ENCODE results near the gene GPR137. TPM values are rescaled to one million over a fixed set of nuclear protein-coding genes. Genes with fewer than 3 reads are reported as not detected.
A peak's percentile ranks its signal among the peaks of the same experiment; 100 is the strongest.

The GPR137 gene
- total and polyA plus RNA-seq, 9 of the 15 experiments (the other 6 are each of a cell fraction or from before 2014, with no cell fraction given): 0.32 to 26.7 (median 10.7) TPM

DNA sequence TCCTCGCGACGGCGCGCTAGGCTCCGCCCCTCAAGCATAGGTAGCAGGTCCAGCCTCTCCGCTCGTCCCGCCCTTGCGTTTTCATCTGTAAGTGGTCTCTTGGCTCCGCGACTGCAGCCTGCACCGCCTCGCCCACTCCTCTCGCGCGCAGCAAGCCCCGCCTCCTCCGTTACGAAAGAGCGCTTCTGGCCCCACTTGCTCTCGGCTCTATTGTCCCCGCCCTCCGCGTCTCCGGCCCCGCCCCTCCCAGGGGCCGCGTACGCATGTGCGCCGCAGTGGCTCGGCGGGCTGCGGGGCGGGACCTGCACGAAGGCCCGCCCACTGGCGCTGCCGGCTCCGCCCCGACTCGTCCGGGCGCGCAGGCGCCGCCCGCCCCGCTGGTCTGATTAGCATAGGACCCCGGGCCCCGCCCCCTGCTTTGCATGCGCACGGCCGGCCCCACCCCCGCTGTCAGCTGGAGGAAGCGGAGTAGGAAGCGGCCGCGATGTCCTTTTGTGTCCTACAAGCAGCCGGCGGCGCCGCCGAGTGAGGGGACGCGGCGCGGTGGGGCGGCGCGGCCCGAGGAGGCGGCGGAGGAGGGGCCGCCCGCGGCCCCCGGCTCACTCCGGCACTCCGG lies 19.5 kb downstream of the GPR137 start, which contains the start of gene ESRRA (continued):
- TF ChIP-seq, protein P1, sequence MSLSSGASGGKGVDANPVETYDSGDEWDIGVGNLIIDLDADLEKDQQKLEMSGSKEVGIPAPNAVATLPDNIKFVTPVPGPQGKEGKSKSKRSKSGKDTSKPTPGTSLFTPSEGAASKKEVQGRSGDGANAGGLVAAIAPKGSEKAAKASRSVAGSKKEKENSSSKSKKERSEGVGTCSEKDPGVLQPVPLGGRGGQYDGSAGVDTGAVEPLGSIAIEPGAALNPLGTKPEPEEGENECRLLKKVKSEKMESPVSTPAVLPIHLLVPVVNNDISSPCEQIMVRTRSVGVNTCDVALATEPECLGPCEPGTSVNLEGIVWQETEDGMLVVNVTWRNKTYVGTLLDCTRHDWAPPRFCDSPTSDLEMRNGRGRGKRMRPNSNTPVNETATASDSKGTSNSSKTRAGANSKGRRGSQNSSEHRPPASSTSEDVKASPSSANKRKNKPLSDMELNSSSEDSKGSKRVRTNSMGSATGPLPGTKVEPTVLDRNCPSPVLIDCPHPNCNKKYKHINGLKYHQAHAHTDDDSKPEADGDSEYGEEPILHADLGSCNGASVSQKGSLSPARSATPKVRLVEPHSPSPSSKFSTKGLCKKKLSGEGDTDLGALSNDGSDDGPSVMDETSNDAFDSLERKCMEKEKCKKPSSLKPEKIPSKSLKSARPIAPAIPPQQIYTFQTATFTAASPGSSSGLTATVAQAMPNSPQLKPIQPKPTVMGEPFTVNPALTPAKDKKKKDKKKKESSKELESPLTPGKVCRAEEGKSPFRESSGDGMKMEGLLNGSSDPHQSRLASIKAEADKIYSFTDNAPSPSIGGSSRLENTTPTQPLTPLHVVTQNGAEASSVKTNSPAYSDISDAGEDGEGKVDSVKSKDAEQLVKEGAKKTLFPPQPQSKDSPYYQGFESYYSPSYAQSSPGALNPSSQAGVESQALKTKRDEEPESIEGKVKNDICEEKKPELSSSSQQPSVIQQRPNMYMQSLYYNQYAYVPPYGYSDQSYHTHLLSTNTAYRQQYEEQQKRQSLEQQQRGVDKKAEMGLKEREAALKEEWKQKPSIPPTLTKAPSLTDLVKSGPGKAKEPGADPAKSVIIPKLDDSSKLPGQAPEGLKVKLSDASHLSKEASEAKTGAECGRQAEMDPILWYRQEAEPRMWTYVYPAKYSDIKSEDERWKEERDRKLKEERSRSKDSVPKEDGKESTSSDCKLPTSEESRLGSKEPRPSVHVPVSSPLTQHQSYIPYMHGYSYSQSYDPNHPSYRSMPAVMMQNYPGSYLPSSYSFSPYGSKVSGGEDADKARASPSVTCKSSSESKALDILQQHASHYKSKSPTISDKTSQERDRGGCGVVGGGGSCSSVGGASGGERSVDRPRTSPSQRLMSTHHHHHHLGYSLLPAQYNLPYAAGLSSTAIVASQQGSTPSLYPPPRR (CRISPR knock-in tag; IDR thresholded peaks at IDR 0.05; ENCODE audit: borderline replicate concordance): no peak
- TF ChIP-seq ZFPM2 (CRISPR knock-in tag; IDR thresholded peaks at IDR 0.05): no peak
- TF ChIP-seq MEIS2 (IDR thresholded peaks at IDR 0.05; ENCODE audit: partially characterized antibody): peak; percentile 90
- TF ChIP-seq, protein P2, sequence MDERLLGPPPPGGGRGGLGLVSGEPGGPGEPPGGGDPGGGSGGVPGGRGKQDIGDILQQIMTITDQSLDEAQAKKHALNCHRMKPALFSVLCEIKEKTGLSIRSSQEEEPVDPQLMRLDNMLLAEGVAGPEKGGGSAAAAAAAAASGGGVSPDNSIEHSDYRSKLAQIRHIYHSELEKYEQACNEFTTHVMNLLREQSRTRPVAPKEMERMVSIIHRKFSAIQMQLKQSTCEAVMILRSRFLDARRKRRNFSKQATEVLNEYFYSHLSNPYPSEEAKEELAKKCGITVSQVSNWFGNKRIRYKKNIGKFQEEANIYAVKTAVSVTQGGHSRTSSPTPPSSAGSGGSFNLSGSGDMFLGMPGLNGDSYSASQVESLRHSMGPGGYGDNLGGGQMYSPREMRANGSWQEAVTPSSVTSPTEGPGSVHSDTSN (CRISPR knock-in tag; IDR thresholded peaks at IDR 0.05; ENCODE audit: low read depth): no peak
- TF ChIP-seq, protein P2 (tag; conservative IDR thresholded peaks at IDR 0.05; ENCODE audit: low read depth): no peak
- TF ChIP-seq COPS2 (conservative IDR thresholded peaks at IDR 0.05): no peak
- 0 out of 2 replicates have a peak, but pooled peaks have one; percentile 50 for TF ChIP-seq POLR2H (tag; IDR thresholded peaks at IDR 0.05; ENCODE audit: low read depth)
- TF ChIP-seq POLR3G (IDR thresholded peaks at IDR 0.05; ENCODE audit: extremely low read depth, insufficient read length, insufficient replicate concordance): no peak
- TF ChIP-seq POLR2B (IDR thresholded peaks at IDR 0.05; ENCODE audit: low read depth, partially characterized antibody): no peak
- TF ChIP-seq PTBP1 (IDR thresholded peaks at IDR 0.05; ENCODE audit: low read depth, low read length): no peak
- TF ChIP-seq JUND (IDR thresholded peaks at IDR 0.05; ENCODE audit: borderline replicate concordance, low read depth, low read length): no peak
- TF ChIP-seq JUND (tag; IDR thresholded peaks at IDR 0.05; ENCODE audit: borderline replicate concordance, low read depth, low read length): 0 out of 3 replicates have a peak, but pooled peaks have one; percentile 4
- TF ChIP-seq SP1 (CRISPR knock-in tag; IDR thresholded peaks at IDR 0.05): 0 out of 2 replicates have a peak, but pooled peaks have one; percentile 40
- TF ChIP-seq NELFE (IDR thresholded peaks at IDR 0.05; ENCODE audit: insufficient read depth, insufficient read length): no peak
- TF ChIP-seq, protein P3, sequence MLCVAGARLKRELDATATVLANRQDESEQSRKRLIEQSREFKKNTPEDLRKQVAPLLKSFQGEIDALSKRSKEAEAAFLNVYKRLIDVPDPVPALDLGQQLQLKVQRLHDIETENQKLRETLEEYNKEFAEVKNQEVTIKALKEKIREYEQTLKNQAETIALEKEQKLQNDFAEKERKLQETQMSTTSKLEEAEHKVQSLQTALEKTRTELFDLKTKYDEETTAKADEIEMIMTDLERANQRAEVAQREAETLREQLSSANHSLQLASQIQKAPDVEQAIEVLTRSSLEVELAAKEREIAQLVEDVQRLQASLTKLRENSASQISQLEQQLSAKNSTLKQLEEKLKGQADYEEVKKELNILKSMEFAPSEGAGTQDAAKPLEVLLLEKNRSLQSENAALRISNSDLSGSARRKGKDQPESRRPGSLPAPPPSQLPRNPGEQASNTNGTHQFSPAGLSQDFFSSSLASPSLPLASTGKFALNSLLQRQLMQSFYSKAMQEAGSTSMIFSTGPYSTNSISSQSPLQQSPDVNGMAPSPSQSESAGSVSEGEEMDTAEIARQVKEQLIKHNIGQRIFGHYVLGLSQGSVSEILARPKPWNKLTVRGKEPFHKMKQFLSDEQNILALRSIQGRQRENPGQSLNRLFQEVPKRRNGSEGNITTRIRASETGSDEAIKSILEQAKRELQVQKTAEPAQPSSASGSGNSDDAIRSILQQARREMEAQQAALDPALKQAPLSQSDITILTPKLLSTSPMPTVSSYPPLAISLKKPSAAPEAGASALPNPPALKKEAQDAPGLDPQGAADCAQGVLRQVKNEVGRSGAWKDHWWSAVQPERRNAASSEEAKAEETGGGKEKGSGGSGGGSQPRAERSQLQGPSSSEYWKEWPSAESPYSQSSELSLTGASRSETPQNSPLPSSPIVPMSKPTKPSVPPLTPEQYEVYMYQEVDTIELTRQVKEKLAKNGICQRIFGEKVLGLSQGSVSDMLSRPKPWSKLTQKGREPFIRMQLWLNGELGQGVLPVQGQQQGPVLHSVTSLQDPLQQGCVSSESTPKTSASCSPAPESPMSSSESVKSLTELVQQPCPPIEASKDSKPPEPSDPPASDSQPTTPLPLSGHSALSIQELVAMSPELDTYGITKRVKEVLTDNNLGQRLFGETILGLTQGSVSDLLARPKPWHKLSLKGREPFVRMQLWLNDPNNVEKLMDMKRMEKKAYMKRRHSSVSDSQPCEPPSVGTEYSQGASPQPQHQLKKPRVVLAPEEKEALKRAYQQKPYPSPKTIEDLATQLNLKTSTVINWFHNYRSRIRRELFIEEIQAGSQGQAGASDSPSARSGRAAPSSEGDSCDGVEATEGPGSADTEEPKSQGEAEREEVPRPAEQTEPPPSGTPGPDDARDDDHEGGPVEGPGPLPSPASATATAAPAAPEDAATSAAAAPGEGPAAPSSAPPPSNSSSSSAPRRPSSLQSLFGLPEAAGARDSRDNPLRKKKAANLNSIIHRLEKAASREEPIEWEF (CRISPR knock-in tag; IDR thresholded peaks at IDR 0.05): no peak
